KOPT-K1 (cell line): ENCODE data around the gene DCC.

Experiments used
- H3K27ac ChIP-seq: fragments of 200-600 bp; sonication (generic); 2 replicates; pipeline ENCODE4 v1.5.1; 2016; ENCODE audit warnings: antibody characterized with exemption, mild to moderate bottlenecking, low read depth, low read length; ENCODE audit not compliant: poor library complexity, severe bottlenecking
- H3K36me3 ChIP-seq: fragments of 200-600 bp; sonication (generic); 2 replicates; pipeline ENCODE4 v1.5.1; 2017; ENCODE audit warnings: antibody characterized with exemption, mild to moderate bottlenecking, low read length, moderate library complexity; ENCODE audit not compliant: insufficient read depth
- H3K9me3 ChIP-seq: fragments of 200-600 bp; sonication (generic); 2 replicates; pipeline ENCODE4 v1.5.1; 2017; ENCODE audit warnings: antibody characterized with exemption, low read length, mild to moderate bottlenecking; ENCODE audit not compliant: insufficient read depth, poor library complexity, severe bottlenecking

Gene DCC

DNA sequence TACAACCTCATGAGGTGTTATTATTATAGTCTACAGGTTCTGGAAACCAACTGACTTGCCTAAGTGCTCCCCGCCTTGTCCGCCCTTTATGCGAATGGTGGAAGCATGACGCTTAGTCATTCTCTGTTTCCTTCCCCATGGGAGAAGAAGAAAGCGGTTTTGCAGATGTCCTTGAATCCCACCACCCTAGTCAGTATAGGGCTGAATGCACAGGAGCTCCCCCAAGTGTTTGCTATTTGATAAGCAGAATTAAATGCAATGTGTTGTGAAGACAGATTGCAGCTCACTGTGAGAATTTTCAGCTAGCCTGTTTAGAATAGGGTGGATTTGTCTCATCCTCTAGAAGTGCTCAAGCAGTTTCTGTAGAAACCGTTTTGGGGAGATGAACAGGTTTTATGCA lies 652.0 kb downstream of the DCC start:
- Histone ChIP-seq H3K27ac (no peak overlapping the region), H3K9me3 (no peaks in the 10 kb centered on the region), H3K36me3 (no peaks in the 10 kb centered on the region)

GRCh38 chr18:52995875-52996274 lies 655.9 kb downstream of the DCC start:
- Histone ChIP-seq H3K36me3 (no peaks in the 10 kb centered on the region), H3K9me3 (no peaks in the 10 kb centered on the region), H3K27ac (no peak overlapping the region)

DNA sequence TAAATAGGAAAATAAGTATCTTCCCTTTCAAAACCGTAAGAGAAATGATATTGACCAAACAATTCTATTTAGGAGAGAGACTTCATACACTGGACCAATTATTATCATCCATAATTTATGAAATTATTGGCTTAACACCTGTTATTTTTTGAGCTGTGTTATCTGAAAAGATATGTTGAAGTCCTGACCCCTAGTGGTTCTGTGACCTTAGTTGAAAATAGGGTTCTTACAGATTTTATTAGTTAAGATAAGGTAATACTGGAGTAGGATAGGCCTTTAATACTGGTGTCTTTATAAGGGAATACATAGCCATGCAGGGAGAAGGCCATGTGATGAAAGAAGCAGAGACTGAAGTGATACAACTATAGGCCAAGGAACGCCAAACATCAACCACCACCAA lies 659.6 kb downstream of the DCC start:
- H3K9me3 ChIP-seq: no peaks in the 10 kb centered on the region
- H3K36me3 ChIP-seq: no peaks in the 10 kb centered on the region
- no peak overlapping the region for H3K27ac ChIP-seq

GRCh38 chr18:53004798-53005197 lies 664.8 kb downstream of the DCC start:
- H3K36me3 ChIP-seq: no peaks in the 10 kb centered on the region
- H3K9me3 ChIP-seq: no peaks in the 10 kb centered on the region
- no peak overlapping the region for H3K27ac ChIP-seq

GRCh38 chr18:53018791-53019190 lies 678.8 kb downstream of the DCC start:
- Histone ChIP-seq H3K27ac (no peak overlapping the region), H3K36me3 (no peaks in the 10 kb centered on the region), H3K9me3 (no peaks in the 10 kb centered on the region)

DNA sequence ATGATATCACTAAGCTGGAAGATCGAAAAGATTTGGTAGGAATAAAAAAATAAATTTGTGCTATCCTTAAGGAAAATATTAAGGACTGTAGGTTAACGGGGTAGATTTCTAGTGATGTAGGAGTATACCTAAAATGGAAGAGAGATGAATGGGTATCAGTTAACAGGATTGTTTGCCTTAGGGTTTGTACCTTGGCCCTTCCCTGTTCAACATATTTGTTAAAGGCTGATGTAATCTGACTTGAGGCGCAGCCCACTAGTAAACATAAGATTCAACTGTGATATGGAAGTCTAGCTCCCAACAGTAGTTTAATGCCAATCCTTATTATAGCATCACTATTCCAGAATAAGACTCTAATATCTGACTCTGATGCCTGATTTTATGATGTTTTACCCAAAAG lies 685.2 kb downstream of the DCC start:
- H3K27ac ChIP-seq: no peak overlapping the region
- no peaks in the 10 kb centered on the region for H3K36me3 ChIP-seq
- no peaks in the 10 kb centered on the region for H3K9me3 ChIP-seq

DNA sequence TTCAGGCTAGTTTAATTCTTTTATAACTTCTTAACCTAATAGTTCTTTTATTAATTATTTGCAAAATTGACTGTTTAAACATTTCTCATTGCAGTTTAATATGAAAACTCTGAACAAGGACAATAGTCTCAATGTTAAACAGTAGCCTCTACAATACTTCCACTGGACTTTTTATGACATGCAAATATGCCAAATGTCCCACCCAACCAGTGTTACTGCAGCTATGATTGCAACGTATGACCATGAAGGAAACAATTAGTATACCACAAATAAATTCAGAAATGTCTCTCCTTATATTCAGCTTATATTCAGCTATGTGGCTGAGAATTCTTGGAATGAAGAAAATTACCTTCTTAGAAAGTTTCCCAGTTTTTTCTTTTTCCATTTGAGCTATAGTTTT lies 688.6 kb downstream of the DCC start:
- H3K36me3 ChIP-seq: no peaks in the 10 kb centered on the region
- no peaks in the 10 kb centered on the region for H3K9me3 ChIP-seq
- no peak overlapping the region for H3K27ac ChIP-seq

- Histone ChIP-seq H3K27ac (no peak overlapping the region), H3K36me3 (no peaks in the 10 kb centered on the region), H3K9me3 (no peaks in the 10 kb centered on the region)
Observed at GRCh38 chr18:53033128-53033527, 693.1 kb downstream of the DCC start.

DNA sequence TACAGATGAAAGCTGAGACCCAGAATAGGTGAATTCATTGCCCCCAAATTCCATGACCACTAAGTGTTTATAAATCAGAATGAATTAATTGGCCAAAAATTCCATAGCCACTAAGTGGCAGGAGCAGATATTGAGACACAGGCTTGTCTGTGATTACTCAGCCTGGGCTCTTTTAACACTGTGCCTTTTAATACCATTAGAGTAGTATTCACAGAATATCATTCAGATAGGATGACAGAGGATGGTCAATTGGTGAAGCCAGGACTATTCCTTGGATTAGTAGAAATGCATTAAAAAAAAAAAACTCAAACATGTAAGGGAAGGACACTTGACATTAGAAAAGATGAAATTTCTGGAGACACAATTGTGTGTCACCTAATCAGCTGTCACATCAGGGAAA lies 698.6 kb downstream of the DCC start:
- Histone ChIP-seq H3K36me3 (no peaks in the 10 kb centered on the region), H3K27ac (no peak overlapping the region), H3K9me3 (no peaks in the 10 kb centered on the region)

DNA sequence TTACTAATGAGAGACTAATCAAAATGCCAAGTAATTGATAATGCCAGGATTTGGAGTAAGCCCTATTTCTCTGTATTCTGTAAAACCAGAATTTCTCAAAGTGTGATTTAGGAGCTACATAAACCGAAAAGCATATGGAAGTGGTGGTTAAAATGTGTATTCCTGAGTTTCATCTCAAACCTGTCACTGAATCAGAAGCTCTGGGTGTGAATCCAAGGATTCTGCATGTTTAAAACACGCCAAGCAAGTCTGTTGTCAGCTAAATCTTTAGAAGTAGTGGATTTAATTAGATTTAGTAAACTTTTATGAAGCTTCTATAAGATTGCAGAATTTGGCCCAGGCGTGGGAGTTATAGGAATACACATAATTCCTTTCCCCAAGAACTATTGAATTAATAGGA lies 700.3 kb downstream of the DCC start:
- H3K9me3 ChIP-seq: no peaks in the 10 kb centered on the region
- no peaks in the 10 kb centered on the region for H3K36me3 ChIP-seq
- H3K27ac ChIP-seq: no peak overlapping the region

- Histone ChIP-seq H3K9me3 (no peaks in the 10 kb centered on the region), H3K36me3 (no peaks in the 10 kb centered on the region), H3K27ac (no peak overlapping the region)
Observed at GRCh38 chr18:53056064-53056463, 716.1 kb downstream of the DCC start.

- Histone ChIP-seq H3K9me3 (no peaks in the 10 kb centered on the region), H3K36me3 (no peaks in the 10 kb centered on the region), H3K27ac (no peak overlapping the region)
Observed at GRCh38 chr18:53070788-53071187, 730.8 kb downstream of the DCC start.

- Histone ChIP-seq H3K36me3 (no peaks in the 10 kb centered on the region), H3K27ac (no peak overlapping the region), H3K9me3 (no peaks in the 10 kb centered on the region)
Observed at GRCh38 chr18:53080687-53081086, 740.7 kb downstream of the DCC start.

DNA sequence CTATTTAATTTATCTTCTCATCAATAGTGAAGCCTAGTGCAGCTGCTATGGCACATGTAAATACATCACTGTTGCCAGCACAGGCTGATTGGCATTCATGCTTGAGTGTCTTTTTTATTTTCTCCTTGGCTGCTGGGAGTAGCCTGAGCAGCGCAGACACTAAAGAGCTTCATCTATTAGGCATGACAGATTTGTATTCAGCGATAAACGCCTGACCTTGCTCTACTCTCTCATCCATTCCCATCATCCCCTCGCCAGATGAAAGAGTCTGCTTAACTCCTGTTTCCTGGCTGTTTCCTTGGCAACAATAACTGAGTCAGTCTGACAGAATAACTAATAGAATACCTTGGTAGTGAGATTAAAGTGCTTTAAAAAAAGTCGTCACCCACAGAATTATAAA lies 753.6 kb downstream of the DCC start:
- no peaks in the 10 kb centered on the region for H3K9me3 ChIP-seq

GRCh38 chr18:53101536-53102105 lies 761.6 kb downstream of the DCC start:
- Histone ChIP-seq H3K9me3 (no peaks in the 10 kb centered on the region), H3K27ac (no peak overlapping the region), H3K36me3 (no peaks in the 10 kb centered on the region)

More for the DNA sequence above, 753.6 kb downstream of the DCC start:
- Histone ChIP-seq H3K36me3 (no peaks in the 10 kb centered on the region), H3K27ac (no peak overlapping the region)

DNA sequence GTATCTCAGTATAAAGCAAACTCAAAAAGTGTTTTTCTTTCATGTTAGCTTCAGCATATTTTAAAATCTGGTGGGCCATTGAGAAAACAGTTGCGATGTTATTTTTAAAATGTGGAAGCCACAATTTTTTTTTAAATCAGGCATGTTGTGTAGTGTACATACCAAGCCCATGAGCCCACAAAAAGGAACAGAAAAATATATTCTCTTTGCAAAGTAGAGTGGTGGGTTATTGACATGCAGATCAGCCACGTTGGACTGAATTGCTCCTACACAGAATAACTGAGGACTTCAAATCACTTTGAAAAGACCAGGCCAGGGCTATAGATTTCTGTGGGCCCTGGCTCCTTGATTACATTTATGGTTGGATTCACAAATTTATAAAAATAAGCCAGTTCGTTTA lies 774.4 kb downstream of the DCC start:
- Histone ChIP-seq H3K36me3 (no peaks in the 10 kb centered on the region), H3K9me3 (no peaks in the 10 kb centered on the region), H3K27ac (no peak overlapping the region)
